Measurements from ENCODE around the gene OGT.

DNA sequence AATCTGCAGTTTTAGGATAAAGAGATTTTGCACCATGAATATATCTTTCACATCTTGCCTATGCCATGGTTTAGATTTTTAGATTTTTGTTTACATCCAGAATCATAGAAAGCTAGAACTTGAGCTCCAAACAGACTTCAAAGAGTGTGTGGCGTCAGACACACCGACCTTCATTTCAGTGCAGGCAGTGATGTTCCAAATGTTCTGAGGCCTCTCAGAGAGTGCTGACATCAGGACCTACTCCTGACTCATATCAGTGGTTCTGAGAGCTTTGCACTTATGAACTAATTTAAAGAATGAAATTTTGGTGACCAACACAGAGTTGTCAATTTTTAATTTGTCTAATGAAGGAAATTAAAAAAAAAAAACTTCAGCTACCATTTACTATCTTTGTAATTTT is 67.1 kb downstream of the OGT start:
- TF ChIP-seq, protein P1, sequence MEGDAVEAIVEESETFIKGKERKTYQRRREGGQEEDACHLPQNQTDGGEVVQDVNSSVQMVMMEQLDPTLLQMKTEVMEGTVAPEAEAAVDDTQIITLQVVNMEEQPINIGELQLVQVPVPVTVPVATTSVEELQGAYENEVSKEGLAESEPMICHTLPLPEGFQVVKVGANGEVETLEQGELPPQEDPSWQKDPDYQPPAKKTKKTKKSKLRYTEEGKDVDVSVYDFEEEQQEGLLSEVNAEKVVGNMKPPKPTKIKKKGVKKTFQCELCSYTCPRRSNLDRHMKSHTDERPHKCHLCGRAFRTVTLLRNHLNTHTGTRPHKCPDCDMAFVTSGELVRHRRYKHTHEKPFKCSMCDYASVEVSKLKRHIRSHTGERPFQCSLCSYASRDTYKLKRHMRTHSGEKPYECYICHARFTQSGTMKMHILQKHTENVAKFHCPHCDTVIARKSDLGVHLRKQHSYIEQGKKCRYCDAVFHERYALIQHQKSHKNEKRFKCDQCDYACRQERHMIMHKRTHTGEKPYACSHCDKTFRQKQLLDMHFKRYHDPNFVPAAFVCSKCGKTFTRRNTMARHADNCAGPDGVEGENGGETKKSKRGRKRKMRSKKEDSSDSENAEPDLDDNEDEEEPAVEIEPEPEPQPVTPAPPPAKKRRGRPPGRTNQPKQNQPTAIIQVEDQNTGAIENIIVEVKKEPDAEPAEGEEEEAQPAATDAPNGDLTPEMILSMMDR (conservative IDR thresholded peaks at IDR 0.05; ENCODE audit: low read depth, low read length), result no peak
- no peak for TF ChIP-seq EZH2 (IDR thresholded peaks at IDR 0.05; ENCODE audit: borderline replicate concordance, low read depth, low read length, poor library complexity, severe bottlenecking)
